Activated T-cell treated with anti-CD3 and anti-CD28 coated beads, Interleukin-2, amount 50 U/mL, for 1 hour (primary cell): ENCODE results near the gene ANKS1A.

Experiments used
- DNase-seq: peaks from one replicate; pipeline ENCODE4 v3.0.0-alpha.2; 2020

The ANKS1A gene

GRCh38 chr6:35076997-35077712 lies 188.1 kb downstream of the ANKS1A start:
- no peak for DNase-seq

DNA sequence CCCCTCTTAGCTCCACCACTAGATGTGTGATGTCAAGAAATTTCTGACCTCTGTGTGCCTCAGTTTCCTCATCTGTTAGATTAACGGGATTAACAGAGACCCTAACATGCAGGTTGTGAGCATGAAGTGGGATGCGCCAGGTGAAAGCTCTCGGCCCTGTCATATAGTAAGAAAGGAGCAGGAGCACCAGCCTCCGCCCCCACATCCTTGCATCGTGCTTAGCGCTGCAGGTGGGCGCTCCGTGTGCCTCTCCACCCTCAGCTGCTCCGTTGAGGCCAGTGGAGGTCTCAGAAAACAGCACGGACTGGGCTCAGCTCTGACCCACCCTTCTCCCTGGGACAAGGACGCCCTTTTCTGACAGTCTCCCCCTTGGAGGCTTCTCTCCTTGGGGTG lies 188.7 kb downstream of the ANKS1A start:
- DNase-seq = no peak

DNA sequence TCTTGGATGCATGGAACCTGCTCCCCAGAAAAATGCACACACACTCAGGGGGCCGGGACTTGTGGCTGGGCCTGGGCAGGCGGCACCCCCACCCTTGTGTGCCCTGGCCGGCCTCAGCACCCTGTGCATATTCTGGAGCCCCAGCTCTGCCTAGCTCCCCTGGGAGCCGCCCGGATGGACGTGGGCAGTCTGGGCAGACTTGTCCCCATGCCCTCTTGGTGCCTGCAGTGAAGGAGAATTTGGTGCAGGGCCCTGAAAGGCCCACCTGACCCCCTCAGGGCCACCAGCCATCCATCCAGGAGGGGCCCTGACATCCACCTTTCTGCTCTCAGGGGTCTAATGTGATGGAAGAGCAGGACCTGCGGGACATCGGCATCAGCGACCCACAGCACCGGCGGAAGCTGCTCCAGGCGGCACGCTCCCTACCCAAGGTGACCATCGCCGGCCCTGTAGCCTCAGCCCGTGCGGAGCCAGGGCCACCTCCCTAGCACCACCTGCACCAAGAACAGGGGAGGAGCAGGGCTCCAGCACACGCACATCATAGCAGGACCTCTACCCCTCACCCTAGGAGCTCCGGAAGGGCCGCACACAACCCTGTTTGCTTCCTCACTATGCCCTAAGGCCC lies 189.3 kb downstream of the ANKS1A start:
- DNase-seq = no peak

- no peak for DNase-seq
Measured at GRCh38 chr6:35078896-35079295, 189.8 kb downstream of the ANKS1A start.

GRCh38 chr6:35079311-35080000 lies 190.4 kb downstream of the ANKS1A start:
- no peak for DNase-seq

DNA sequence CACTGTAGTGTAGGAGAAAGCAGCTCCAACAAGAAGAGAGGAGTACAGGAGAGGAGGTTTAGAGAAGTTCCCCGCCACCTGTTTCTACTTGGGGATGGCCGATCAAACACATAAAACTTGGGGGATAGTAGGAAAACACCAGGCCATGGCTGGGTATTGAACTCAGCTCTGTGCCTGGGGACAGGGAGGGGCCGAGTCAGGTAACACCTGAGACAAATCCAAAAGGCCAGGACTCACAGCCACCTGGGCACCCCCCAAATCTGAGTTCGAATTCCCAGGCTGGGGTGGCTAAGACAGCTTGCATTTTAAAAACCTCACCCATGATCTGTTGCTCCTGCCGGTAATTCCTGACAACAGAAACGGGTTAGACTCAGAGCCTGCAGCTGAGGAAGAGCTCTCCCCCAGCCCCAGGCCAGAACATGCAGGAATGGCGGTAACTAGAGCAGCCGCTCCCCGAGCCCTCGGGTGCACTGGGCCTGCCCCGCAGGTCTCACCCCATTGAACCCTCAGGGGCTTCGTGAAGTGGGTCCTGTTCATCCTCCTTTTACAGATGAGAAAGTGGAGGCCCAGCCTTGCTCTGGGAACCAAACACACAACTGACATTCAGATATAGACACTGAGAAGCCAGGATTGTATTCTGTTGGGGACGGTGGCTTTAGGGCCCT lies 191.1 kb downstream of the ANKS1A start:
- DNase-seq = no peak

- no peak for DNase-seq
Measured at GRCh38 chr6:35080821-35081425, 191.9 kb downstream of the ANKS1A start.

GRCh38 chr6:35081426-35081851 lies 192.4 kb downstream of the ANKS1A start:
- DNase-seq = no peak

- DNase-seq = no peak
Measured at GRCh38 chr6:35082046-35082732, 193.1 kb downstream of the ANKS1A start.

DNA sequence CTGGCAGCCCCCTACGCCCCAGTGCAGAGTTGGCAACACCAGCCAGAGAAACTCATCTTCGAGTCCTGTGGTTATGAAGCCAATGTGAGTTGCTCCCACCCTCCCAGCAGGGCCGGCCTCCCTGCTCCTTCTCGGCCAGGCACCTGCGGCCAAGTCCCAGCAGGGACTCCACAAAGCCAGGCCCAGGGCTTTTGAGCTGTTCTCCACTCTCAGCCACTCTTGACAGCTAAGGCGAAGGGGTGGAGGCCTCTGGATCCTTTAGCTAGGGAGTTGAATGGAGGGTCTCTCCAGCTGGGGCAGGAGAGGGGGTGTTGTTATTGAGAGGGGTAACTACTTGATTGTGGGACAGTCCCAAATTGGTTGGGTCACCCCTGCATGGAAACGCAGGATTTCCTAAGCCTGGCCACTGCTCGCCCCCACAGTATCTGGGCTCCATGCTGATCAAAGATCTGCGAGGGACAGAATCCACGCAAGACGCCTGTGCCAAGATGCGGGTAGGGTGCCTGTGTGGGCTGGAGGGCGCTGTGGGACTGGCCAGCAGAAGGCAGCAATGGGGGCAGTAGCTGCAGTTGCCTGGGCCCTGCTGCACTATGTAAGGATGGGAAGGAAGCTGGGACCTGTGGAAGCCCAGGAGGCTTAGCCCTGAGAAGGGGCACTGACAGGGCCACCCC lies 193.8 kb downstream of the ANKS1A start:
- no peak for DNase-seq

GRCh38 chr6:35083507-35083906 lies 194.5 kb downstream of the ANKS1A start:
- DNase-seq = no peak

DNA sequence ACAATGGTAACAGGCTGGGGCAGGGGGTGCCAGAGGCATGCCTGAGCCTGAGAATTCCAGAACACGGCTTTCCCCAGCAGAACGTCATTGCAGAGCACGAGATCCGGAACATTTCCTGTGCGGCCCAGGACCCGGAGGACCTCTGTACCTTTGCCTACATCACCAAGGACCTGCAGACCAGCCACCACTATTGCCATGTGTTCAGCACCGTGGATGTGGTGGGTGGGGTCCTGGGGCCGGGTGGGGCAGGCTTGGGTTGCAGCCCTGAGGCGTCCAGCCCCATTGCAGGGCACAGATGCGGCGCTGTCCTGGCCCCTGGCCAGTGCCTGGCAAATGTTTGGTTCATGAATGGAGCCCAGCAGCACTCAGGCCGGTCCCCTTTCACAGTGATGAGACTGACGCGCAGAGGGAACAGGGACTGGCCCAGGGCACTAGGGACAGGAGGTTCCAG lies 195.0 kb downstream of the ANKS1A start:
- no peak for DNase-seq

GRCh38 chr6:35084511-35085203 lies 195.6 kb downstream of the ANKS1A start:
- no peak for DNase-seq

- no peak for DNase-seq
Measured at GRCh38 chr6:35085359-35086281, 196.6 kb downstream of the ANKS1A start.

DNA sequence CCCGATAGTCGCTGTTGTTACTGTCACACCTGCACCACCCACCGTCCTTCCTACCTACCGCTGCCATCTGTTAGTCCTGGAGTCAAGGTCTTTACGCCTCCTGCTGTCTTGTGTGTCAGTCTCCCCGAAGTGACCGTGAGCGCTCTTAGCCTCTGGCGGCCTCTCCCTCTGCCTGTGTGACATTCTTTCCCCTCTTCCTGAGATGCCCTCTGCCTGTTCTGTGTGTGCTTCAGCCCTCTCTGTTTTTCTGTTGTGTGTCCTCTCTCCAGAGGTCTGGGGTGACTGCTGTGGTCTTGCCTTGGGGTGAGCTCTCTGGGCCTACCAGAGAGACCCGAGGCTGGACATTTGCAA lies 197.2 kb downstream of the ANKS1A start:
- DNase-seq = no peak

- DNase-seq = no peak
Measured at GRCh38 chr6:35086636-35087360, 197.7 kb downstream of the ANKS1A start.

DNA sequence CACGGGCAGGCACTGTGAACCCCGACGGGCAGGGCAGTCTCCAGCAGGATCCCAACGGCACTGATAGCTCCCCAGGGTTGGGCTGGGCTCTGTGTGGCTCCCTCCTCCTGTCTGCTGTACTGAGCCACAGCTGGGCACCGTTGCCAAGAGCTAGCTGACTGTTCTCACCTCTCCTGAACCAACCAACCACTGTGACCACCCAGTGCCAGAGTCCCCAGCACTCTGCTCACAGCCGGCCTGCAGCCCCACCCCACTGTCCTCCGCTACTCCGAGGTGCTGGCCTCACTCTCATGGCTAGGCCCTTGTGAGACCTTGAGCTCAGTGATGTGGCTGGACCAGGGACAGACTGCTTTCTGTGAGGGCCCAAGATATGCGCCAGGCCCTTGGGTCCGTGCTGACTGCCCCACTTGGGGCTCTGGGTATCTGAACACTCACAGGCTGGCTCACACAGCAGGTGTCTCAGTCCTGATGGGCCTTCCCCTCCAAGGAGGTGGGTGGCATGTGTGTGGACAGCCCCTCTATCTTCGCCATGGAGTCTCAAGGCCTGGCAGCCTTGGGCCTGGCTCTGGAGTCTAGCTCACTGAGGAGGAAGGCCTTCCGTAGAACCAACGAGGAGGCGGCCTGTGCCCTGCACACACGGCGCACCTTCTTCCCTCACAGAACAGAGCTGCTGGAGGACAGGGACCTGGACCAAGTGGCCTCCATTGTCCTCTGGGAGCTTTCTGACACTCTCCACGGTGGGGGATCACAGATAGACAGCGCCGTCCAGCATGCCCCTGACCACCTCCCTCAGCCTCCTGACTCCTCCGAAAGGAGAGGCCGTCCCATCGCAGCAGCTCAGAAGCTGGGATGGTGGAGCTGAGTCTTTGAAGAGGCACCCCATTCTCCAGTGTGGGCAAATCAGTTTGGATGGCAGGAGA lies 198.6 kb downstream of the ANKS1A start:
- no peak for DNase-seq
